ENCODE results near the gene COL11A2.

Gene COL11A2

DNA sequence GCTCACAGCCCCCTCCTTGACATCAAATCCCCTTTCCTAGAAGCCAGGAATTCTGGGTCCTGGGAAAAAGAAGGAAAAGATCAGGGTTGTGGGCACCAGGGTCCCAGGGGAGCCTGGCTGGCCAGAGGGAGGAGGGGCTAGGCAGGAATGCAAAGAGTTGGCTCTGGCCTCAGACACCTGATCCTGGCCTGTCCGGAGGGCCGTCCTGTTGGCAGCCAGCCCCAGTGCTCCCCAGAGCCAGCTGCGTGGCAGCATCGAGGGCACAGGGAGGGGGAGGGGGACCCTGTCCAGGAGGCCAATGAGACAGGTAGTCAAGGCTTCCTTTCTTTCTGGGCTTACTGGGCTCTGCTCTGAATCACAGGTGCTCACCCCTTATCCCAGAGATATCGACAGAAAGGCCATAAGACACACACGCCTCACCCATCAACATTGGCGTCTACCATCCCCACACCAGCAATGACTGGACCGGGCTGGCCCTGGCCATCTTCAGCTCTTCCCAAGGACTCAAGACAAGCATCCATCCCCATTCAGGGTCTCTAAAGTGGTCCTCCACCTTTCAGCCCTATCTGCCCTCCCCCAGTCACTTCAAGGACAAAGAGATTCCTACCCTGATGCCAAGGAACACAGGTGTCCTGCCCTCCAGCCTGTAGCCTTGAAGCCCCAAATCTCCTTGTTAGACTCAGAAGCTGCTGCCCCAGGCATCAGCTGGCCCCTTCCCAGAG lies 723 bp downstream of the COL11A2 start:
- no peak for DNase-seq

DNA sequence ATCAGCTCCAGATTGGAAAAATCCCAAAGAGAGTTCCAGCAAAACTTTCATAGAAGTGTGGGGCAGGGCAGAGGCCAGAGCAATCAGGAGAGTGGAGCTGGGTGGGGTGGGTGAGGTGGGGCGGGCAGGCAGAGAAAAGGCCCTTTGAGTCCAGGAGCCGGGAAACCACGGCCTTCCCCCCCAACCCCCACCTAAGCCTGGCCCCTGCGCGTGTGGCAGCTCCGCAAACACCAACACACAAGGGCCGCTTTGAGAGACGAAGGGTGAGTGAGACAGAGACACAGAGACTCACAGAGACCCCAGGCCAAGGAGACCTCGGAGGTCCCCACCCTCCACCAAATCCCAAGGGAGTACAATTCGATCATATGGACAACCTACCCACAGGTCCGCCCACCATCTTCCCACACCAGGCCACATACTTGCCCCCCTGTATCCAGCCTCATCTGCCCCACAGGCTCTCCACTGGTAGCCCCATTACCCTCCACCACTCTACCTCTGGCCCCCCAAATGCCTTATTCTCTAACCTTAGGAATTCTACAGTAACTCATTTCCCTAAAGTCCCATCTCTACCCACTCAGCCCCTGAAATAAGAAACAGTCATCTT lies 1.7 kb downstream of the COL11A2 start:
- no peak for DNase-seq

GRCh38 chr6:33189625-33190448 lies 2.4 kb downstream of the COL11A2 start:
- DNase-seq: no peak

GRCh38 chr6:33189164-33189563 lies 3.1 kb downstream of the COL11A2 start:
- no peak for DNase-seq

DNA sequence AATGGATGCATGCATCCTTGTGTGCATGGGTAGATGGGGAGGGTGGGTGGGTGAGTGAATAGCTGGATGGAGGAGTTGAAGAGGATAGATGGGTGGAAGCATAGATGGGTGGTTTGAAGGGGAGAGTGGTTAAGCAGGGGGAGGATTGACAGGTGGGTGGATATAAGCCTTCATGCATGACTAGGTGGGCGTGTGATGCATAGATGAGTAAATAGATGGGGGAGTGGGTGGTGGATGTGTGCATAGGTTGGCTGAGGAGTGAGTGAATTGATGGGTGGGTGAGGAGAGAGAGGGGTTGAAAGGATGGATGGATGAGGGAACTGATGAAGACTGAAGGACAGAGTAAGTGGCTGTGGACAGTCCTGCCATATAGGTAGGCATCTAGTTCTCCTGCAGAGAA lies 4.5 kb downstream of the COL11A2 start:
- DNase-seq: no peak

- no peak for DNase-seq
These were observed 6.5 kb downstream of the COL11A2 start for GRCh38 chr6:33185654-33186187.

DNA sequence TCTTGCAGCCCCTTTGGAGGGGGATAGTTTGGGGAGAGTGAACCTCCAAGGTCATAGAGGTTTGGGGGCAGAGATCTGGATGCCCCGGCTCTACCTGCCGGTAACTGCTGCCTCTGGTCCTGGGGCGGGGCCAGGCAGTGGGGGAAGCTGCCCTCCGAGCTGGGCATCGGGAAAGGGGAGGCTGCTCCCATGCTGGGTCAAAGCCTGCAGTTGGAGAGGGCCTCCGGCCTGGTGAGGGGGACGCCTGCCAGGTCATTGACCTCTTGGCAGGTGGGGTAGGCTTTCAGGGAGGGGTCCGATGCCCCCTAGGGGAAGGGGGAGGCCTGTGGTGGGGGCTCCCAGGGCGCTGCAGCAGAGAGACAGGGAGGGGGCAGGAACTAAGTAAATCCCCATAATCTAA lies 7.1 kb downstream of the COL11A2 start:
- no peak for DNase-seq

- DNase-seq: no peak
These were observed 9.1 kb downstream of the COL11A2 start for GRCh38 chr6:33183071-33183683.

- DNase-seq: no peak
These were observed 11.1 kb downstream of the COL11A2 start for GRCh38 chr6:33181141-33181540.

GRCh38 chr6:33178755-33179475 lies 13.4 kb downstream of the COL11A2 start:
- no peak for DNase-seq

DNA sequence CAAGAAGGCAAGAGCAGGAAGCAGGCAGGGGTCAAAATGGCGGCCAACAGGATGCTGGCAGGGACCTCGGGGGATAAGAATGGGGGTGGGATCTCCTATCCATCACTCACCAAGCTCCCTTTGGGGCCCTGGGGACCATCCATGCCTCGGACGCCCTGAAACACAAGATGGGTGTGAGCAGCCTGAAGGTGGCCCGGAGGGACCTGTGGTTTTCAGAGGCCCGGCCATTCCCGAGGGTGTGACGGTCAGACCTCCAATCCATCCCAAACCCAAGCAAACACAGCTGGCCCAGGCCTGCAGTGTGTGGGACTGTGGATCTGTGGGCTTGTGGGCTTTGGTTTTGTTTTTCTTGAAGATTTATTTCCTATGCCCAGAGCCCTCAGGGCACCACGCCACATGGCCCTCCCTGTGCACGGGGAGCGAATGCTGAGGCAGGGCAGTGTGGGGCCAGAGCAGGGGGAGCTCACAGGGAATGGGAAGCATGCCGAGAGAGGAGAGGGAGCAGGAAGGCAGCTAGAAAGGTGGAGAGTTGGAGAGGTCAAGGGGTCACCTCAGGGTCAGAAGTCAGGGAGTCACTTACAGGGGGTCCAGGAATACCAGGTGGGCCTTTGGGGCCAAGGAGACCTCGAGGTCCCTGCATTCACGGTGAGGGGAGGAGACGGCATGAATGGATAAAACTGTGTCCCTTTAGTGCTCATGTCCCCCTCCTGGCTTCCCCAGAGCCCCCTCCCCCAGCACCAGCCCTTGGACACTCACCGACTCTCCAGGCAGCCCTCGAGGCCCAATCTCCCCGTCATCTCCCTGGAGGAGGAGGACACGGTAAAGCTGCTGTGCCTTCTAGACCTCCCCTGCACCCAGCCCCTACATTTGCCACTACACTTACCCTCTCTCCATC lies 14.5 kb downstream of the COL11A2 start:
- DNase-seq: no peak

- no peak for DNase-seq
These were observed 15.4 kb downstream of the COL11A2 start for GRCh38 chr6:33176906-33177305.

DNA sequence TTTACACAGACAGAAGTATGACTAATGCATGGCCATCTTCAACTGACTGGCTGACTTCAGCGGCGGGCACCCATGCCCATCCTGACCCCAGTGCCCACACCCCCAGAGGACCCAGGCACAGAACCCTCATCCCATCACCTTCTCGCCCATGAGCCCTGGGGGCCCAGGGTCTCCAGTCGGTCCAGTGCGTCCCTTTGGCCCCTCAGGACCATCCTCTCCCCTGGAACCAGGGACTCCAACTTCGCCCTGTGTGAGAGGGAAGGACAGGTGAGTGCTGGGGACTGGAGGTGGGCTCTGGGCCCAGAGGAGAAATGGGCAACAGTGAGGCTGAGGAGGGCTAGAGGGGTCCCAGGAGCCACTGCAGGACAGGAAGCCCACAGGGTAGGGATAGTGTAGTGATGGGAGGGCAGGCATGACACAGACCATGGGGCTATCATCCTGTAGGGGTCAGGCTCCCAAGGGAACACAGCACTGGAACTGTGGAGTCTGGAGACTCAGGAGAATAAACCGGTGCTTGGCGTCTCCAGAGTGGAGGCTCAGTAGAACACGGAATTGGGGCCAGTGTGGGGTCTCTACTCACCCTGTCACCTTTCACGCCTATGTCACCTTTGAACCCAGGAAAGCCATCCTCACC lies 16.7 kb downstream of the COL11A2 start:
- DNase-seq: no peak

- DNase-seq: no peak
These were observed 17.5 kb downstream of the COL11A2 start for GRCh38 chr6:33174784-33175183.

- no peak for DNase-seq
These were observed 18.6 kb downstream of the COL11A2 start for GRCh38 chr6:33173535-33174180.

DNA sequence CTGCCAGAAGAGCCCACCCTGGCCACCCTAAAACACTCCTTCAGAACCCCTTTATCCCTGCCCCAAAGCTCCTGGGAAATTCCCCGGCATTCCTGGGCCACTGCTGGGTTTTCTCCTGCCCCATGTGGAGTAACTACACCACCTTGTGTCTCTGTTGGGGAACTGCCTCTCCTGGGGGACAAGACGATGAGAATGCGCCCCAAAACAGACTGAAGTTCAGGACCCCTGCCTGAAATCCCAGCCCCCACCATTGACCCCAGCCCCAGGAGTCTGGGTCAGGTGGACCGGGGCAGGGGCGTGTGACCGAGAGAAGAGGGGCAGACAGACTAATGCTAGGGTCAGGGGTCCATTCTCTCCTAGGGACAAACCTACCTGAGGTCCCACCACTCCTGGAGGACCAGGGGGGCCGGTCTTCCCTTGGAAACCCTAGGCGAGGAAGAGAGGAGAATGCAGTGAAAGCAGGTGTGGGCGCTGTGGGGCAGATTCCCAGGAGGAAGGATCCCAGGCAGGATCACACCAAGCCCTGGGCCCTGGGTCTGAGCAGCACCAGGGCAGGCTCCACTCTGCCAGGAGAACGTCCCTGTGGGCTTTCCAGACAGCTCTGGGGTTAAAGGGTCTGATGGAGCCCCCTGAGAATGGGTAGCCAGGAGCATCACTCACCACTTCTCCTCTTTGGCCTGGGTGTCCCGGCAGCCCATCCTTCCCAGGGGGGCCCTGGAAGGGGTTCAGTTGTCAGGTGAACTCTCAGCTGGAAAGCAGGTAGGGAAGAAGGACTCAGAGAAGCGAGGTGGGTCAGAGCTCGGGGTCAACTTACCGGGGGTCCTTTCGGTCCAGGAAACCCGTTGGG lies 19.4 kb downstream of the COL11A2 start:
- no peak for DNase-seq

- no peak for DNase-seq
These were observed 20.2 kb downstream of the COL11A2 start for GRCh38 chr6:33171880-33172687.

Measured in activated CD4-positive, CD25-positive, alpha-beta regulatory T cell treated with anti-CD3 and anti-CD28 coated beads, Interleukin-2, amount 50 U/mL, for 72 hours (primary cell).